Liver (tissue), 9 donors: ENCODE results near the gene KRT77. TPM values are rescaled to one million over a fixed set of nuclear protein-coding genes. Genes with fewer than 3 reads are reported as not detected.

Experiments
- DNase-seq: peaks from one replicate; pipeline ENCODE4 v3.0.0-alpha.2; 2017; ENCODE audit warnings: low spot score
- H3K27ac ChIP-seq, 2 donors: one replicate each; pipeline ENCODE4 v1.7.0; 2013; ENCODE audit warnings: inconsistent platforms in 2 of 2, low read length in 2 of 2, control low read depth in 1 of 2, low read depth in 1 of 2, mild to moderate bottlenecking in 1 of 2
- H3K27me3 ChIP-seq, 4 donors: one replicate each; pipeline versions ENCODE4 v1.6.1 to v1.7.0; 2013; ENCODE audit warnings: low read length in 3 of 4, inconsistent platforms in 1 of 4, mild to moderate bottlenecking in 1 of 4, moderate library complexity in 1 of 4; ENCODE audit not compliant: control insufficient read depth in 4 of 4, insufficient read depth in 4 of 4
- H3K36me3 ChIP-seq, 4 donors: one replicate each; pipeline versions ENCODE4 v1.6.1 to v1.7.0; 2013; ENCODE audit warnings: low read length in 3 of 4, mild to moderate bottlenecking in 3 of 4, low read depth in 1 of 4, moderate library complexity in 1 of 4; ENCODE audit not compliant: control insufficient read depth in 4 of 4, insufficient read depth in 3 of 4
- H3K4me1 ChIP-seq, 4 donors: one replicate each; pipeline versions ENCODE4 v1.6.1 to v1.7.0; 2013; ENCODE audit warnings: low read length in 3 of 4, mild to moderate bottlenecking in 3 of 4, moderate library complexity in 1 of 4; ENCODE audit not compliant: control insufficient read depth in 4 of 4, insufficient read depth in 4 of 4
- H3K4me3 ChIP-seq, 3 donors: one replicate each; pipeline versions ENCODE4 v1.6.1 to v1.7.0; 2013; ENCODE audit warnings: low read length in 3 of 3, control low read depth in 1 of 3, low read depth in 1 of 3, mild to moderate bottlenecking in 1 of 3
- H3K9ac ChIP-seq, 2 donors: one replicate each; pipeline ENCODE4 v1.7.0; 2013; ENCODE audit warnings: low read length in 2 of 2, mild to moderate bottlenecking in 2 of 2, moderate library complexity in 2 of 2, control low read depth in 1 of 2, low read depth in 1 of 2
- H3K9me3 ChIP-seq, 4 donors: one replicate each; pipeline versions ENCODE4 v1.6.1 to v1.7.0; 2013; ENCODE audit warnings: low read length in 3 of 4; ENCODE audit not compliant: control insufficient read depth in 4 of 4
- FOXA1 ChIP-seq: IDR thresholded peaks from 2 replicates; pipeline ENCODE4 v1.6.1; 2016; ENCODE audit warnings: antibody characterized with exemption
- FOXA2 ChIP-seq: IDR thresholded peaks from 2 replicates; pipeline ENCODE4 v1.6.1; 2016; ENCODE audit warnings: antibody characterized with exemption
- GABPA ChIP-seq, 2 donors: IDR thresholded peaks in 1 of 2; conservative IDR thresholded peaks in 1 of 2; 2 replicates each; pipeline ENCODE4 v1.6.1; 2016; ENCODE audit warnings: antibody characterized with exemption in 2 of 2, mild to moderate bottlenecking in 1 of 2, moderate library complexity in 1 of 2
- HNF4A ChIP-seq, 2 donors: conservative IDR thresholded peaks; 2 replicates each; pipeline ENCODE4 v1.6.1; 2016; ENCODE audit warnings: antibody characterized with exemption in 2 of 2, mild to moderate bottlenecking in 2 of 2
- HNF4G ChIP-seq: IDR thresholded peaks from 2 replicates; pipeline ENCODE4 v1.6.1; 2016; ENCODE audit warnings: antibody characterized with exemption
- JUND ChIP-seq, 2 donors: IDR thresholded peaks; 2 replicates each; pipeline ENCODE4 v1.6.1; 2016; ENCODE audit warnings: antibody characterized with exemption in 2 of 2
- NR2F2 ChIP-seq: IDR thresholded peaks from 2 replicates; pipeline ENCODE4 v1.6.1; 2016; ENCODE audit warnings: antibody characterized with exemption
- RAD21 ChIP-seq, 2 donors: IDR thresholded peaks; 2 replicates each; pipeline ENCODE4 v1.6.1; 2016; ENCODE audit warnings: antibody characterized with exemption in 2 of 2, mild to moderate bottlenecking in 2 of 2
- RXRA ChIP-seq, 2 donors: IDR thresholded peaks; 2 replicates each; pipeline ENCODE4 v1.6.1; 2017 to 2018; ENCODE audit warnings: antibody characterized with exemption in 2 of 2, mild to moderate bottlenecking in 1 of 2
- SP1 ChIP-seq: IDR thresholded peaks from 2 replicates; pipeline ENCODE4 v1.6.1; 2018; ENCODE audit warnings: antibody characterized with exemption, mild to moderate bottlenecking
- TAF1 ChIP-seq: conservative IDR thresholded peaks from 2 replicates; pipeline ENCODE4 v1.6.1; 2016; ENCODE audit warnings: antibody characterized with exemption, mild to moderate bottlenecking
- YY1 ChIP-seq: IDR thresholded peaks from 2 replicates; pipeline ENCODE4 v1.6.1; 2016; ENCODE audit warnings: antibody characterized with exemption, mild to moderate bottlenecking
- WGBS: extraction: QIAGEN DNeasy Blood & Tissue Kit; methylation state at CpG from one replicate; pipeline ENCODE4 v1.1.7; 2013; 5-methylcytosine and 5-hydroxymethylcytosine counted together
- polyA plus RNA-seq, 2 donors: library from polyadenylated mRNA; stranded (reverse) in 1 of 2; unstranded in 1 of 2; fragments of 200-250 nt in 1 of 2; fragments of >200 nt in 1 of 2; fragmentation: Nextera tagmentation in 1 of 2; extraction: Ambion mirVana in 1 of 2; gene quantifications; one replicate each; pipeline versions ENCODE4 v1.2.1 to v1.2.3, GENCODE V29; 2013 to 2015
- total RNA-seq, 2 donors: library from RNA; depleted of rRNA; stranded (reverse); fragments of >200 nt; gene quantifications; one replicate each; pipeline ENCODE4 v1.2.3, GENCODE V29; 2014
- TF ChIP-seq, protein P1 (sequence below): IDR thresholded peaks from 2 replicates; pipeline ENCODE4 v1.6.1; 2016; ENCODE audit warnings: antibody characterized with exemption
- TF ChIP-seq, protein P2 (sequence below): fragments of 150-350 bp; IDR thresholded peaks from 2 replicates; pipeline ENCODE4 v1.5.1; 2017; ENCODE audit warnings: improper control_type of control experiment, low read depth, low read length; ENCODE audit not compliant: missing input control
- TF ChIP-seq, protein P3 (sequence below): IDR thresholded peaks from 2 replicates; pipeline ENCODE4 v1.6.1; 2016; ENCODE audit warnings: antibody characterized with exemption
- TF ChIP-seq, protein P4 (sequence below): IDR thresholded peaks from 2 replicates; pipeline ENCODE4 v1.6.1; 2016; ENCODE audit warnings: antibody characterized with exemption, mild to moderate bottlenecking
- TF ChIP-seq, protein P5 (sequence below): IDR thresholded peaks from 2 replicates; pipeline ENCODE4 v1.6.1; 2016; ENCODE audit warnings: antibody characterized with exemption
- donor health status: healthy.
- donor health status: healthy.
- donor health status: healthy.
- donor health status: healthy.
- donor health status: healthy.

Gene KRT77
- total and polyA plus RNA-seq, 4 donors = not detected

DNA sequence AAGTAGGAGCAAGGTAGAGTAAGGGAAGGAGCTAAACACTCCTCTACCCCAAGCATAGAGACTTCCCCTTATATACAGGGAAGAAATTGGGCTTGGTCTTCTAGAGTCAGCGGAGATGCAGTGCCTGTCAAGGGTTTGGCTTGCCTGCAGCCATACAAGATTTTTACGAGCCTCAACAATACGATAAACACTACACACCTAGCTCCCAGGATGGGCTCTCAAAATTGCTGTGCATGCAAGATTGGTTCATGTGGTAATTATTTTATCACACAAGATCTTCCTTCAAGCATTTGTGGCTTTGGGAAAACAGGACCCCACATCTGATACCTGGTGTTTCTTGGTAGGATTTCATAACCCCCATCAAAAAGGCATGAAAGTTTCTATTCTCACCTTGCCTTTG is 23.0 kb downstream of the KRT77 start, which contains the start of gene KRT1:
TSS of gene KRT1 (minus strand) at position 45 of the 400 bp plus-strand sequence. CDS start 59 bp downstream, outside the sequence.
- 74% methylated on average over 3 of the region's 3 CpGs for WGBS
- no peak within 1 kb of the TSS for H3K4me3 ChIP-seq
- H3K27ac ChIP-seq = no peak within 1 kb of the TSS
- peaks cover 0 to 3% (median 0%) of the 10 kb centered on the region in 4 donors for H3K27me3 ChIP-seq
- TF ChIP-seq FOXA1 = no peak
- no peak for TF ChIP-seq RXRA (IDR thresholded peaks at IDR 0.05)
- TF ChIP-seq, protein P1, sequence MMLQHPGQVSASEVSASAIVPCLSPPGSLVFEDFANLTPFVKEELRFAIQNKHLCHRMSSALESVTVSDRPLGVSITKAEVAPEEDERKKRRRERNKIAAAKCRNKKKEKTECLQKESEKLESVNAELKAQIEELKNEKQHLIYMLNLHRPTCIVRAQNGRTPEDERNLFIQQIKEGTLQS = no peak
- no peak for TF ChIP-seq HNF4A (conservative IDR thresholded peaks at IDR 0.05)
- no peak for TF ChIP-seq FOXA2
- TF ChIP-seq, protein P2, sequence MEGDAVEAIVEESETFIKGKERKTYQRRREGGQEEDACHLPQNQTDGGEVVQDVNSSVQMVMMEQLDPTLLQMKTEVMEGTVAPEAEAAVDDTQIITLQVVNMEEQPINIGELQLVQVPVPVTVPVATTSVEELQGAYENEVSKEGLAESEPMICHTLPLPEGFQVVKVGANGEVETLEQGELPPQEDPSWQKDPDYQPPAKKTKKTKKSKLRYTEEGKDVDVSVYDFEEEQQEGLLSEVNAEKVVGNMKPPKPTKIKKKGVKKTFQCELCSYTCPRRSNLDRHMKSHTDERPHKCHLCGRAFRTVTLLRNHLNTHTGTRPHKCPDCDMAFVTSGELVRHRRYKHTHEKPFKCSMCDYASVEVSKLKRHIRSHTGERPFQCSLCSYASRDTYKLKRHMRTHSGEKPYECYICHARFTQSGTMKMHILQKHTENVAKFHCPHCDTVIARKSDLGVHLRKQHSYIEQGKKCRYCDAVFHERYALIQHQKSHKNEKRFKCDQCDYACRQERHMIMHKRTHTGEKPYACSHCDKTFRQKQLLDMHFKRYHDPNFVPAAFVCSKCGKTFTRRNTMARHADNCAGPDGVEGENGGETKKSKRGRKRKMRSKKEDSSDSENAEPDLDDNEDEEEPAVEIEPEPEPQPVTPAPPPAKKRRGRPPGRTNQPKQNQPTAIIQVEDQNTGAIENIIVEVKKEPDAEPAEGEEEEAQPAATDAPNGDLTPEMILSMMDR = no peak
- TF ChIP-seq, protein P3, sequence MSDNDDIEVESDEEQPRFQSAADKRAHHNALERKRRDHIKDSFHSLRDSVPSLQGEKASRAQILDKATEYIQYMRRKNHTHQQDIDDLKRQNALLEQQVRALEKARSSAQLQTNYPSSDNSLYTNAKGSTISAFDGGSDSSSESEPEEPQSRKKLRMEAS = no peak
- no peak for TF ChIP-seq RAD21 (IDR thresholded peaks at IDR 0.05)
- no peak for TF ChIP-seq SP1
- TF ChIP-seq, protein P4, sequence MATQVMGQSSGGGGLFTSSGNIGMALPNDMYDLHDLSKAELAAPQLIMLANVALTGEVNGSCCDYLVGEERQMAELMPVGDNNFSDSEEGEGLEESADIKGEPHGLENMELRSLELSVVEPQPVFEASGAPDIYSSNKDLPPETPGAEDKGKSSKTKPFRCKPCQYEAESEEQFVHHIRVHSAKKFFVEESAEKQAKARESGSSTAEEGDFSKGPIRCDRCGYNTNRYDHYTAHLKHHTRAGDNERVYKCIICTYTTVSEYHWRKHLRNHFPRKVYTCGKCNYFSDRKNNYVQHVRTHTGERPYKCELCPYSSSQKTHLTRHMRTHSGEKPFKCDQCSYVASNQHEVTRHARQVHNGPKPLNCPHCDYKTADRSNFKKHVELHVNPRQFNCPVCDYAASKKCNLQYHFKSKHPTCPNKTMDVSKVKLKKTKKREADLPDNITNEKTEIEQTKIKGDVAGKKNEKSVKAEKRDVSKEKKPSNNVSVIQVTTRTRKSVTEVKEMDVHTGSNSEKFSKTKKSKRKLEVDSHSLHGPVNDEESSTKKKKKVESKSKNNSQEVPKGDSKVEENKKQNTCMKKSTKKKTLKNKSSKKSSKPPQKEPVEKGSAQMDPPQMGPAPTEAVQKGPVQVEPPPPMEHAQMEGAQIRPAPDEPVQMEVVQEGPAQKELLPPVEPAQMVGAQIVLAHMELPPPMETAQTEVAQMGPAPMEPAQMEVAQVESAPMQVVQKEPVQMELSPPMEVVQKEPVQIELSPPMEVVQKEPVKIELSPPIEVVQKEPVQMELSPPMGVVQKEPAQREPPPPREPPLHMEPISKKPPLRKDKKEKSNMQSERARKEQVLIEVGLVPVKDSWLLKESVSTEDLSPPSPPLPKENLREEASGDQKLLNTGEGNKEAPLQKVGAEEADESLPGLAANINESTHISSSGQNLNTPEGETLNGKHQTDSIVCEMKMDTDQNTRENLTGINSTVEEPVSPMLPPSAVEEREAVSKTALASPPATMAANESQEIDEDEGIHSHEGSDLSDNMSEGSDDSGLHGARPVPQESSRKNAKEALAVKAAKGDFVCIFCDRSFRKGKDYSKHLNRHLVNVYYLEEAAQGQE = no peak
- no peak for TF ChIP-seq JUND (IDR thresholded peaks at IDR 0.05)
- TF ChIP-seq GABPA (IDR thresholded peaks at IDR 0.05 in 1 of 2, conservative IDR thresholded peaks at IDR 0.05 in 1 of 2) = no peak
- TF ChIP-seq, protein P5, sequence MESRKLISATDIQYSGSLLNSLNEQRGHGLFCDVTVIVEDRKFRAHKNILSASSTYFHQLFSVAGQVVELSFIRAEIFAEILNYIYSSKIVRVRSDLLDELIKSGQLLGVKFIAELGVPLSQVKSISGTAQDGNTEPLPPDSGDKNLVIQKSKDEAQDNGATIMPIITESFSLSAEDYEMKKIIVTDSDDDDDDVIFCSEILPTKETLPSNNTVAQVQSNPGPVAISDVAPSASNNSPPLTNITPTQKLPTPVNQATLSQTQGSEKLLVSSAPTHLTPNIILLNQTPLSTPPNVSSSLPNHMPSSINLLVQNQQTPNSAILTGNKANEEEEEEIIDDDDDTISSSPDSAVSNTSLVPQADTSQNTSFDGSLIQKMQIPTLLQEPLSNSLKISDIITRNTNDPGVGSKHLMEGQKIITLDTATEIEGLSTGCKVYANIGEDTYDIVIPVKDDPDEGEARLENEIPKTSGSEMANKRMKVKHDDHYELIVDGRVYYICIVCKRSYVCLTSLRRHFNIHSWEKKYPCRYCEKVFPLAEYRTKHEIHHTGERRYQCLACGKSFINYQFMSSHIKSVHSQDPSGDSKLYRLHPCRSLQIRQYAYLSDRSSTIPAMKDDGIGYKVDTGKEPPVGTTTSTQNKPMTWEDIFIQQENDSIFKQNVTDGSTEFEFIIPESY = no peak
- no peak for TF ChIP-seq TAF1
- no peak for TF ChIP-seq HNF4G
- no peaks in the 10 kb centered on the region for H3K36me3 ChIP-seq
- no peaks in the 10 kb centered on the region for H3K9me3 ChIP-seq
- DNase-seq = no peak
- H3K9ac ChIP-seq = no peak within 1 kb of the TSS
- no peaks in the 10 kb centered on the region for H3K4me1 ChIP-seq

DNA sequence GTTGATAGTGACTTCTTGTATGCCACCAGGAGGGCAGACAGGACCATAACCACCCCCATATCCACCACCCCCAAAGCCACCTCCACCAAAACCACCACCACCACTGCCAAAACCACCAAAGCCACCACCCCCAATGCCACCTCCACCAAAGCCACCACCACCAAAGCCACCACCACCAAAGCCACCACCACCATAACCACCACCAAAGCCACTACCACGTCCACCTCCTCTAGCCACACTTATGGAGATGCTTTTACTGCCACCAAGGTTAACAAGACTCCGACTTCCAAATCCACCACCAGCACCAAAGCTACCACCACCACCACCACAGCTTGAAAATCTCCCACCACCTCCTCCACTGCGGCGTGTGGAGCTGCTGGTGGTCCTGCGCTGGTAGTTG is 23.4 kb downstream of the KRT77 start:
- DNase-seq = no peak
- no peak overlapping the region for H3K4me3 ChIP-seq
- WGBS = 85% methylated on average over 5 of the region's 5 CpGs
- no peak for TF ChIP-seq FOXA2
- TF ChIP-seq YY1 = no peak
- TF ChIP-seq, protein P4 = no peak
- TF ChIP-seq HNF4G = no peak
- TF ChIP-seq NR2F2 = no peak
- TF ChIP-seq GABPA (IDR thresholded peaks at IDR 0.05 in 1 of 2, conservative IDR thresholded peaks at IDR 0.05 in 1 of 2) = no peak
- TF ChIP-seq SP1 = no peak
- TF ChIP-seq, protein P1 = no peak
- TF ChIP-seq, protein P3 = no peak
- TF ChIP-seq JUND (IDR thresholded peaks at IDR 0.05) = no peak
- TF ChIP-seq RXRA (IDR thresholded peaks at IDR 0.05) = no peak

More for the DNA sequence above, 23.4 kb downstream of the KRT77 start:
- Histone ChIP-seq H3K4me1 (no peaks in the 10 kb centered on the region), H3K9me3 (no peaks in the 10 kb centered on the region), H3K27me3 (peaks cover 0 to 3% (median 0%) of the 10 kb centered on the region in 4 donors), H3K36me3 (no peaks in the 10 kb centered on the region), H3K27ac (no peak overlapping the region), H3K9ac (no peak overlapping the region)
